ENCODE results near the gene AK1. TPM values are rescaled to one million over a fixed set of nuclear protein-coding genes. Genes with fewer than 3 reads are reported as not detected.
A peak's percentile ranks its signal among the peaks of the same experiment; 100 is the strongest.

Gene AK1
- total and polyA plus RNA-seq, 2 of the 13 experiments (the other 11 are each of a cell fraction or from before 2014, with no cell fraction given): 19.1 to 32.8 TPM

DNA sequence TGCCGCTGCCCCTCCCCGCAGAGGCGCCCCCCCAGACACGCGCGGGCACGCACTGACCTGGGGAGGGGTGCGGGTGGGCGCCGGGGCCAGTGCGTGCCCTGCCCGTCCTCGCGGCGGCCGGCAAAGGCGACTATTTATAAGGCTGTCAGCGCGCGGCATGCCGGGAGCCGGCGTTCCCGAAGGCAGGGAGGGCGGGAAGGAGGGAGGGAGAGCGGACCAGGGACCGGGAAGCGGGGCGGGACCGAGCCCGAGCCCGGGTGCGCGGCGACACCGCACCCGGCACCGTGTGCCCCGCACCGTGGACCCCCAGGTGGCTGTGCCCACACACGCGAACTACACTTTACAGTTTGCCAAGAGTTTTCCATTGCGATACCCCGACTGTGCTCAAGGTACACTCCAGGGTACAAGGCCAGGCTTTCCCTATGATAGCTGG, at the start of gene AK1 (continued):
- TF ChIP-seq PRDM15 (CRISPR knock-in tag; IDR thresholded peaks at IDR 0.05): no peak
- no peak for TF ChIP-seq SIX4 (CRISPR knock-in tag; IDR thresholded peaks at IDR 0.05)
- peak; percentile 57 for TF ChIP-seq SALL1 (CRISPR knock-in tag; IDR thresholded peaks at IDR 0.05)
- no peak for TF ChIP-seq PAF1 (CRISPR knock-in tag; IDR thresholded peaks at IDR 0.05)
- TF ChIP-seq, protein P1, sequence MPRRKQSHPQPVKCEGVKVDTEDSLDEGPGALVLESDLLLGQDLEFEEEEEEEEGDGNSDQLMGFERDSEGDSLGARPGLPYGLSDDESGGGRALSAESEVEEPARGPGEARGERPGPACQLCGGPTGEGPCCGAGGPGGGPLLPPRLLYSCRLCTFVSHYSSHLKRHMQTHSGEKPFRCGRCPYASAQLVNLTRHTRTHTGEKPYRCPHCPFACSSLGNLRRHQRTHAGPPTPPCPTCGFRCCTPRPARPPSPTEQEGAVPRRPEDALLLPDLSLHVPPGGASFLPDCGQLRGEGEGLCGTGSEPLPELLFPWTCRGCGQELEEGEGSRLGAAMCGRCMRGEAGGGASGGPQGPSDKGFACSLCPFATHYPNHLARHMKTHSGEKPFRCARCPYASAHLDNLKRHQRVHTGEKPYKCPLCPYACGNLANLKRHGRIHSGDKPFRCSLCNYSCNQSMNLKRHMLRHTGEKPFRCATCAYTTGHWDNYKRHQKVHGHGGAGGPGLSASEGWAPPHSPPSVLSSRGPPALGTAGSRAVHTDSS (CRISPR knock-in tag; conservative IDR thresholded peaks at IDR 0.05): no peak
- TF ChIP-seq, protein P2, sequence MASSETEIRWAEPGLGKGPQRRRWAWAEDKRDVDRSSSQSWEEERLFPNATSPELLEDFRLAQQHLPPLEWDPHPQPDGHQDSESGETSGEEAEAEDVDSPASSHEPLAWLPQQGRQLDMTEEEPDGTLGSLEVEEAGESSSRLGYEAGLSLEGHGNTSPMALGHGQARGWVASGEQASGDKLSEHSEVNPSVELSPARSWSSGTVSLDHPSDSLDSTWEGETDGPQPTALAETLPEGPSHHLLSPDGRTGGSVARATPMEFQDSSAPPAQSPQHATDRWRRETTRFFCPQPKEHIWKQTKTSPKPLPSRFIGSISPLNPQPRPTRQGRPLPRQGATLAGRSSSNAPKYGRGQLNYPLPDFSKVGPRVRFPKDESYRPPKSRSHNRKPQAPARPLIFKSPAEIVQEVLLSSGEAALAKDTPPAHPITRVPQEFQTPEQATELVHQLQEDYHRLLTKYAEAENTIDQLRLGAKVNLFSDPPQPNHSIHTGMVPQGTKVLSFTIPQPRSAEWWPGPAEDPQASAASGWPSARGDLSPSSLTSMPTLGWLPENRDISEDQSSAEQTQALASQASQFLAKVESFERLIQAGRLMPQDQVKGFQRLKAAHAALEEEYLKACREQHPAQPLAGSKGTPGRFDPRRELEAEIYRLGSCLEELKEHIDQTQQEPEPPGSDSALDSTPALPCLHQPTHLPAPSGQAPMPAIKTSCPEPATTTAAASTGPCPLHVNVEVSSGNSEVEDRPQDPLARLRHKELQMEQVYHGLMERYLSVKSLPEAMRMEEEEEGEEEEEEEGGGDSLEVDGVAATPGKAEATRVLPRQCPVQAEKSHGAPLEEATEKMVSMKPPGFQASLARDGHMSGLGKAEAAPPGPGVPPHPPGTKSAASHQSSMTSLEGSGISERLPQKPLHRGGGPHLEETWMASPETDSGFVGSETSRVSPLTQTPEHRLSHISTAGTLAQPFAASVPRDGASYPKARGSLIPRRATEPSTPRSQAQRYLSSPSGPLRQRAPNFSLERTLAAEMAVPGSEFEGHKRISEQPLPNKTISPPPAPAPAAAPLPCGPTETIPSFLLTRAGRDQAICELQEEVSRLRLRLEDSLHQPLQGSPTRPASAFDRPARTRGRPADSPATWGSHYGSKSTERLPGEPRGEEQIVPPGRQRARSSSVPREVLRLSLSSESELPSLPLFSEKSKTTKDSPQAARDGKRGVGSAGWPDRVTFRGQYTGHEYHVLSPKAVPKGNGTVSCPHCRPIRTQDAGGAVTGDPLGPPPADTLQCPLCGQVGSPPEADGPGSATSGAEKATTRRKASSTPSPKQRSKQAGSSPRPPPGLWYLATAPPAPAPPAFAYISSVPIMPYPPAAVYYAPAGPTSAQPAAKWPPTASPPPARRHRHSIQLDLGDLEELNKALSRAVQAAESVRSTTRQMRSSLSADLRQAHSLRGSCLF (CRISPR knock-in tag; IDR thresholded peaks at IDR 0.05; ENCODE audit: borderline replicate concordance): no peak
- TF ChIP-seq GATAD2A (CRISPR knock-in tag; IDR thresholded peaks at IDR 0.05): no peak
- TF ChIP-seq, protein P3, sequence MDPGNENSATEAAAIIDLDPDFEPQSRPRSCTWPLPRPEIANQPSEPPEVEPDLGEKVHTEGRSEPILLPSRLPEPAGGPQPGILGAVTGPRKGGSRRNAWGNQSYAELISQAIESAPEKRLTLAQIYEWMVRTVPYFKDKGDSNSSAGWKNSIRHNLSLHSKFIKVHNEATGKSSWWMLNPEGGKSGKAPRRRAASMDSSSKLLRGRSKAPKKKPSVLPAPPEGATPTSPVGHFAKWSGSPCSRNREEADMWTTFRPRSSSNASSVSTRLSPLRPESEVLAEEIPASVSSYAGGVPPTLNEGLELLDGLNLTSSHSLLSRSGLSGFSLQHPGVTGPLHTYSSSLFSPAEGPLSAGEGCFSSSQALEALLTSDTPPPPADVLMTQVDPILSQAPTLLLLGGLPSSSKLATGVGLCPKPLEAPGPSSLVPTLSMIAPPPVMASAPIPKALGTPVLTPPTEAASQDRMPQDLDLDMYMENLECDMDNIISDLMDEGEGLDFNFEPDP (CRISPR knock-in tag; conservative IDR thresholded peaks at IDR 0.05): no peak
- 0 out of 2 replicates have a peak, but pooled peaks have one; percentile 53 for TF ChIP-seq BORCS8-MEF2B (CRISPR knock-in tag; IDR thresholded peaks at IDR 0.05)
- TF ChIP-seq, protein P4, sequence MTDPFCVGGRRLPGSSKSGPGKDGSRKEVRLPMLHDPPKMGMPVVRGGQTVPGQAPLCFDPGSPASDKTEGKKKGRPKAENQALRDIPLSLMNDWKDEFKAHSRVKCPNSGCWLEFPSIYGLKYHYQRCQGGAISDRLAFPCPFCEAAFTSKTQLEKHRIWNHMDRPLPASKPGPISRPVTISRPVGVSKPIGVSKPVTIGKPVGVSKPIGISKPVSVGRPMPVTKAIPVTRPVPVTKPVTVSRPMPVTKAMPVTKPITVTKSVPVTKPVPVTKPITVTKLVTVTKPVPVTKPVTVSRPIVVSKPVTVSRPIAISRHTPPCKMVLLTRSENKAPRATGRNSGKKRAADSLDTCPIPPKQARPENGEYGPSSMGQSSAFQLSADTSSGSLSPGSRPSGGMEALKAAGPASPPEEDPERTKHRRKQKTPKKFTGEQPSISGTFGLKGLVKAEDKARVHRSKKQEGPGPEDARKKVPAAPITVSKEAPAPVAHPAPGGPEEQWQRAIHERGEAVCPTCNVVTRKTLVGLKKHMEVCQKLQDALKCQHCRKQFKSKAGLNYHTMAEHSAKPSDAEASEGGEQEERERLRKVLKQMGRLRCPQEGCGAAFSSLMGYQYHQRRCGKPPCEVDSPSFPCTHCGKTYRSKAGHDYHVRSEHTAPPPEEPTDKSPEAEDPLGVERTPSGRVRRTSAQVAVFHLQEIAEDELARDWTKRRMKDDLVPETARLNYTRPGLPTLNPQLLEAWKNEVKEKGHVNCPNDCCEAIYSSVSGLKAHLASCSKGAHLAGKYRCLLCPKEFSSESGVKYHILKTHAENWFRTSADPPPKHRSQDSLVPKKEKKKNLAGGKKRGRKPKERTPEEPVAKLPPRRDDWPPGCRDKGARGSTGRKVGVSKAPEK (CRISPR knock-in tag; IDR thresholded peaks at IDR 0.05; ENCODE audit: borderline replicate concordance): no peak
- no peak; the same call in 1 of the 2 replicates for TF ChIP-seq ZNF713 (CRISPR knock-in tag; IDR thresholded peaks at IDR 0.05)
- no peak for TF ChIP-seq ZNF136 (CRISPR knock-in tag; IDR thresholded peaks at IDR 0.05; ENCODE audit: low read depth)
- no peak for TF ChIP-seq ZNF703 (CRISPR knock-in tag; IDR thresholded peaks at IDR 0.05; ENCODE audit: borderline replicate concordance)

Measured in HepG2 (cell line).